C4-2B (cell line): Measurements from ENCODE around the gene ADRA1B.

Experiments
- ZFX ChIP-seq: fragments of 450-650 bp; IDR thresholded peaks from 2 replicates; pipeline ENCODE4 v1.6.1; 2017
- TF ChIP-seq, protein P1 (sequence below): fragments of 450-650 bp; conservative IDR thresholded peaks from 2 replicates; pipeline ENCODE4 v1.5.1; 2017; ENCODE audit warnings: mild to moderate bottlenecking

DNA sequence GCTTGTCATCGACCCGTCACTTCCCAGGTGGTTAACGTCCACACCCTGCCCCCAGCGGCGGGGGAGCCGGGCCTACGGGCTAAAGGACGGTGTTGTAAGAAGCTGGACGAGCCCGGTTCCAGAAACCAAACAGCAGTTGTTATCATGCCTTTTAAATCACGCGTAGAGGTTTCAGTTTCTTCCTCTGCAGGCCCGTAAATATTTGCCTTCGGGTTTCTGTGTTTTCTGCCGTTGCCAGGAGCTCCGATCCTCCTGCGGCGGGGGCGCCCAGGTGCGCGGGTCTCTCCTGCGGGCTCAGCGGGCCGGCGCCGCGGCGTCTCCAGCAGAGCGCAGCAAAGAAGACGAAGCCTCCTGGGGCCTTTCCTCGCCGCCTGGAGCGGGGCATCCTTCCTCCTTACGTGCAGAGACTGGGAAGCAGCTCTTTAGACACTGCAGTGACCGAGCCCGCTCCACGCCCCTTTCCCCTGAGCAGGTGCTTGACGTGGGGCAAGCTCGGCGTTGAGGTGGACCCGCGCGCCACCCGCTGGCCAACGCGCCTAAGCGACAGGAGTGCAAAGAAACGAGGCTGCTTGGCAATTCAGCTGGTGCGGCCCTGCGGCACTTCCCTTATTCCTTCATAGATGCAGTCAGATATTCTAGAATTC lies 70.9 kb downstream of the ADRA1B start:
- TF ChIP-seq, protein P1, sequence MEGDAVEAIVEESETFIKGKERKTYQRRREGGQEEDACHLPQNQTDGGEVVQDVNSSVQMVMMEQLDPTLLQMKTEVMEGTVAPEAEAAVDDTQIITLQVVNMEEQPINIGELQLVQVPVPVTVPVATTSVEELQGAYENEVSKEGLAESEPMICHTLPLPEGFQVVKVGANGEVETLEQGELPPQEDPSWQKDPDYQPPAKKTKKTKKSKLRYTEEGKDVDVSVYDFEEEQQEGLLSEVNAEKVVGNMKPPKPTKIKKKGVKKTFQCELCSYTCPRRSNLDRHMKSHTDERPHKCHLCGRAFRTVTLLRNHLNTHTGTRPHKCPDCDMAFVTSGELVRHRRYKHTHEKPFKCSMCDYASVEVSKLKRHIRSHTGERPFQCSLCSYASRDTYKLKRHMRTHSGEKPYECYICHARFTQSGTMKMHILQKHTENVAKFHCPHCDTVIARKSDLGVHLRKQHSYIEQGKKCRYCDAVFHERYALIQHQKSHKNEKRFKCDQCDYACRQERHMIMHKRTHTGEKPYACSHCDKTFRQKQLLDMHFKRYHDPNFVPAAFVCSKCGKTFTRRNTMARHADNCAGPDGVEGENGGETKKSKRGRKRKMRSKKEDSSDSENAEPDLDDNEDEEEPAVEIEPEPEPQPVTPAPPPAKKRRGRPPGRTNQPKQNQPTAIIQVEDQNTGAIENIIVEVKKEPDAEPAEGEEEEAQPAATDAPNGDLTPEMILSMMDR, result peak; percentile 95
- no peak for TF ChIP-seq ZFX
